ENCODE results near the gene GGCX. TPM values are rescaled to one million over a fixed set of nuclear protein-coding genes. Genes with fewer than 3 reads are reported as not detected.

Gene GGCX
- total and polyA plus RNA-seq, 2 donors, result 26.4 to 42.3 TPM

DNA sequence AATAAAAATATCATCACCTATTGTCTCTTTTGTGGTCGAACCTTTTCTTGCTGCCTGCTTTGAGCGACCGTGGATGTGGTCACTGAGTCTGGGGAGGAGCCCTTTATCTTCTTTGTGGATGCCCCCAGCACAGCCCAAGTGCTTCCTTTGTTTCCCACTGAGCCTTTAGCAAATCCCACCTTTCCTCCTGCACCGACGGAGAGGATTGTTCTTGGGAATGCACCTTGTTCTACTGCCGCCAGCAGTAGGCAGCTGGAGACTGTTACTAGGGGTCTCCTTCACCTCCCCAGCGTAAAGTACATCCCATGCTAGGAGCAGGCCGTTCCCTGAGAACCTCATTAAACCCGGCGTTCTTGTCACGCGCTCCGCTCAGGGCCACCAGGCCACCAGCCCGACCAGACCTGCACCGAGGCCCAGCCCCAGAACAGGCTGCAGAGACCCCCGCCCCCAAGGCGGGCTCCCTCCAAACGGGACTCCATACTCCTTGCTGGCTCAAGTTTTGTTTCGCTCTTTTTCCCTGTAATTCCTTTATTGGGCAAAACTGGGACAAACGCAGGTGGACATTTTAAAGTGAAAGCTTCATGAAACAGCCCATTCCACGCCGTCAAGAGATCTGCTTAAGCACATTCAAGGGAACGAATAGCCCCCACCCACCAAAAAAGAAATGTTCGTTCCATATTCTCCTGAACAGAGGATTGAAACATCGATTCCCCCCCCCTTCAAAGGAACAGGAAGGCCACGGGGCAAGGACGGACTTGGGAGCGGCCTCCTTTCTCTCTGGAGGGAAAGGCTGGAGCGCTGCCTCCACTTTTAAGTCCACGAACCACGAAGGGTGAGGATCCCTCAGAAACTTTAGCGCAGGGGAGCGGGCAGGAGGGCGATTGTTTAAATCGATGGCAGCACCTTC, 23.4 kb downstream of the GGCX start:
- Histone ChIP-seq H3K27ac (ENCODE audit: low read depth) (peak overlapping the region; percentile 96), H3K36me3 (ENCODE audit: insufficient read depth) (no peaks in the 10 kb centered on the region), H3K4me1 (ENCODE audit: insufficient read depth) (no peaks in the 10 kb centered on the region), H3K4me3 (ENCODE audit: low read depth, low read length) (peak overlapping the region; percentile 70)
- DNase-seq (ENCODE audit: extremely low spot score), result peak; percentile 52
- 2% methylated on average over 35 of the region's 35 CpGs for WGBS

DNA sequence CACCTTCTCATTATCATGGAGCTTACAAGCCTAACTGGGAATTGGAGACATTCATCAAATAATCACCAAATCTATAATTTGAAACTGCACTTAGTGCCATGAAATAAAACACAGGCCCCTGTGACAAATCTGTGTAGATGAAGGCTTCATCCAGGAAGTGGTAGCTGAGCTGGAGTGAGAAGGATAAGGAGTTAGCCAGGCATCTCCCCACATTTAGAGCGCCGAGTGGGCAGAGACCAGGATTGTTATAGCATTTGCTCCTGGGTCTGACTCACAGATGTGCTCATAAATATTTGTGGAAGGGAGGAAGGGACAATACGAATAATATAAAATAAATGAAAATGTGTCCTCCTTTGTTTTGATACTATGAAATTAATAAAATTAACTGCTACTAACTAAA, 24.8 kb downstream of the GGCX start:
- no peaks in the 10 kb centered on the region for H3K36me3 ChIP-seq (ENCODE audit: insufficient read depth)
- no peaks in the 10 kb centered on the region for H3K4me1 ChIP-seq (ENCODE audit: insufficient read depth)
- WGBS, result 53% methylated on average over 3 of the region's 3 CpGs
- DNase-seq (ENCODE audit: extremely low spot score), result no peak
- H3K4me3 ChIP-seq (ENCODE audit: low read depth, low read length), result no peak overlapping the region
- no peak overlapping the region for H3K27ac ChIP-seq (ENCODE audit: low read depth)

DNA sequence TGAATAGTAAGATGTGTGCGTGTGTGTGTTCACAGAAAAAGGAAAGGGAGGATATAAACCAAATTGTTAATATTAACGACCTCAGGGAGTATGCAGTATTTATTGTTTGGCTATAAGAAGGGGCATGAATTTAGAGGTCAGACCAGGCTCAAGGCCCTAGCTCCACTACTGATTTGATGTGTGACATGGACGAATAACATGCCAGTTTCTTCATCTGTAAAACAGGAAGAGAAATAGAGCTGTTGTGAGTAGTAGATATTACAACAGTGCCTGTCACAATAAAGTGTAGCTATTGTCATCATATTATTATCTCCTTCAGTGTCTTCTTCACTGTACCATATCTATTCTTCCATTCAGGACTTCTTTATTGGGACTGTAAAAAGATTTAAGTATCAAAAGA, 26.4 kb downstream of the GGCX start:
- DNase-seq (ENCODE audit: extremely low spot score), result no peak
- Histone ChIP-seq H3K4me1 (ENCODE audit: insufficient read depth) (no peaks in the 10 kb centered on the region), H3K36me3 (ENCODE audit: insufficient read depth) (no peaks in the 10 kb centered on the region), H3K4me3 (ENCODE audit: low read depth, low read length) (no peak overlapping the region), H3K27ac (ENCODE audit: low read depth) (no peak overlapping the region)
- 79% methylated on average over 3 of the region's 3 CpGs for WGBS

DNA sequence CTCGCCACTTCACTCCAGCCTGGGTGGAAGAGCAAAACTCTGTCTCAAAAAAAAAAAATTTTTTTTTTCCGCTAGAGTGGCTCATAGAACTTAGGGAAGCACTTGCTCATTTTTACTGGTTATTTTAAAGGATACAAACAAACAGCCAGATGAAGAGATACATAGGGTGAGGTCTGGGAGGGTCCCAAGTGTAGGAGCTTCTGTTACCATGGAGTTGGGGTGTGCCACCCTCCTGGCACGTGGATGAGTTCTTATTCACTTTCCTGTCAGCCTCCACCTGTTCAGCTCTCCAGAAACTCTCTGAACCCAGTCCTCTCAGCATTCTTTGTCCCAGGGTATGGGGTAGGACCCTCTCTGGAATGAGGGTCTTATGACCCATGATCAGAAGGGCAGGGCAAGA, 27.2 kb downstream of the GGCX start:
- no peak overlapping the region for H3K27ac ChIP-seq (ENCODE audit: low read depth)
- 79% methylated on average over 3 of the region's 3 CpGs for WGBS
- no peak overlapping the region for H3K4me3 ChIP-seq (ENCODE audit: low read depth, low read length)
- H3K36me3 ChIP-seq (ENCODE audit: insufficient read depth), result no peaks in the 10 kb centered on the region
- no peaks in the 10 kb centered on the region for H3K4me1 ChIP-seq (ENCODE audit: insufficient read depth)
- no peak for DNase-seq (ENCODE audit: extremely low spot score)

DNA sequence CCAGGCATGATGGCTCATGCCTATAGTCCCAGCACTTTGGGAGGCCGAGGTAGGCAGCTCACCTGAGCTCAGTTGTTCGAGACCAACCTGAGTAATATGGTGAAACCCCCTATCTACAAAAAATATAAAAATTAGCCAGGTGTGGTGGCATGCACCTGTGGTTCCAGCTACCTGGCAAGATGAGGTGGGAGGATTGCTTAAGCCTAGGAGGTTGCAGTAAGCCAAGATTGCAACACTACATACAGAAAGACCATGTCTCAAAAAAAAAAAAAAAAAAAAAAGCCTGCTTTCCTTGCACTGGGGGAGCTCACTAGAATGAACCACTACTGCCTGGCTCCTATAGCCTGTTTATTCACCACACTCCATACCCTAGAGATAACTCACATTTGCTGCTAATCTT, 29.7 kb downstream of the GGCX start:
- Histone ChIP-seq H3K4me1 (ENCODE audit: insufficient read depth) (no peaks in the 10 kb centered on the region), H3K36me3 (ENCODE audit: insufficient read depth) (no peaks in the 10 kb centered on the region), H3K27ac (ENCODE audit: low read depth) (no peak overlapping the region), H3K4me3 (ENCODE audit: low read depth, low read length) (no peak overlapping the region)
- no peak for DNase-seq (ENCODE audit: extremely low spot score)
- 73% methylated on average over 2 of the region's 2 CpGs for WGBS

DNA sequence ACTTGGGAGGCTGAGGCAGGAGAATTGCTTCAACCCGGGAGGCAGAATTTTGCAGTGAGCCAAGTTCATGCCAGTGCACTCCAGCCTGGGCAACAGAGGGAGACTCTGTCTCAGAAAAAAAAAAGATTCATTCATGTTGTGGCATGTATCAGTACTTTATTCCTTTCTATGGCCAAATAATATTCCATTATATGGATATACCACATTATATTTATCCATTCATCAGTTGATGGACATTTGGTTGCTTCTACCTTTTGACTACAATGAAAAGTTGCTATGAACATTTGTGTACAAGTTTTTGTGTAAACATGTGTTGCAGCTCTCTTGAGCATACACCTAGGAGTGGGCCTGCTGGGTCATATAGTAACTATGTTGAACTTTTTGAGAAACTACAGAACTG, 31.5 kb downstream of the GGCX start:
- Histone ChIP-seq H3K4me1 (ENCODE audit: insufficient read depth) (peaks cover 2% of the 10 kb centered on the region), H3K27ac (ENCODE audit: low read depth) (no peak overlapping the region), H3K36me3 (ENCODE audit: insufficient read depth) (no peaks in the 10 kb centered on the region), H3K4me3 (ENCODE audit: low read depth, low read length) (no peak overlapping the region)
- WGBS, result 100% methylated on average over 1 of the region's 1 CpG
- no peak for DNase-seq (ENCODE audit: extremely low spot score)

DNA sequence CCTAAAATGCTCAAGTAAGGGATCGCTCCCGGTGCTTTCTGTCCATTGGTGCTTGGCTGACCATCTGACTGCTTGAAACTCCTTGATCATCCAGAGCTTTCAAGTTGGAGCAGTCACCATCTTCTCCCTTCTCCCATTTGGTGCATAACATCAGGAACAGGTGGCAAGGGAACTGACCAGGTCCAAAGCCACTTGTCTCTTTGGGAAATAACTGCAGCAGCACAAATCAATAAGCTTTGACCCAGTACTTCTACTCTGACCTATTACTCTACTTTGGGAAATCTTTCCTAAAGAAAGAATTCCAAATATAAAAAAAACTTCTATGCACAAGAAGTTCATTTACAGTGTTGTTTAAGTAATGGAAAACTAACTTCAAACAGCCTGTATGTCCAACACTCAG, 32.9 kb downstream of the GGCX start:
- Histone ChIP-seq H3K4me1 (ENCODE audit: insufficient read depth) (peaks cover 2% of the 10 kb centered on the region), H3K4me3 (ENCODE audit: low read depth, low read length) (no peak overlapping the region), H3K36me3 (ENCODE audit: insufficient read depth) (no peaks in the 10 kb centered on the region), H3K27ac (ENCODE audit: low read depth) (no peak overlapping the region)
- over 99% methylated on average over 2 of the region's 2 CpGs for WGBS
- no peak for DNase-seq (ENCODE audit: extremely low spot score)

DNA sequence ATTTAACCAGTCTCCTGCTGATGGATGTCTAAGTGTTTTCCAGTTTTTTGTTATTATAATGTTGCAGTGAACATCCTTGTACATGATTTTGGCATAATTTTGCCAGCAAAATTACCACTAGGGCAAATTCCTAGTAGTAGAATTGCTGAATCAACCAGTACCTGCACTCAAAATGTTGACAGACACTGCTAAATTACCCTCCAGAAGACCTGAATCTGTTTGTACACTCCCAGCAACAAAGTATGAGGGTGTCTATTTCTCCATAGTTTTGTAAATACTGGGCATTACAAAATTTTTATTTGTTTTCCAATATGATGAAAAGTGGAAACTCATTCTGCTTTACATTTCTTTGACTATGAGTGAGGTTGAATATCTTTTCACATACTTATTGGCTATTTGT, 33.5 kb downstream of the GGCX start:
- no peak overlapping the region for H3K4me3 ChIP-seq (ENCODE audit: low read depth, low read length)
- H3K36me3 ChIP-seq (ENCODE audit: insufficient read depth), result no peaks in the 10 kb centered on the region
- peaks cover 2% of the 10 kb centered on the region for H3K4me1 ChIP-seq (ENCODE audit: insufficient read depth)
- H3K27ac ChIP-seq (ENCODE audit: low read depth), result no peak overlapping the region
- no peak for DNase-seq (ENCODE audit: extremely low spot score)

DNA sequence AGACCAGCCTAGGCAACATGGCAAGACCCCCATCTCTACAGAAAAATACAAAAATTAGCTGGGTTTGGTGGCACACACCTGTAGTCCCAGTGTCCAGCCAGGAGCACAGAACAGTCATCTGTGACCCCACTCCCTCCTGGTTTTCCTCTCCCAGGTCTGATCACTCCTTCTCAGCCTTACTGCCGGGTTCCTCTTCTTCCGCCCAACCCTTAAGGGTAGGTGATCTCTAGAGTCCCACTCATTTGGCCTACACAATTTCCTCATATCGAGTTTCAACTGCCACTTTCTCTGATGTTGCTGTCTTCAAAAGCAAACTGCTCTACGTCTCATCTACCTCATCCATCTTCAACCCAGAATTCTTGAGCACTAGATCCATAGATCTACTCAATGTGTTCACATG, 35.7 kb downstream of the GGCX start:
- H3K4me1 ChIP-seq (ENCODE audit: insufficient read depth), result peaks cover 2% of the 10 kb centered on the region
- no peak overlapping the region for H3K27ac ChIP-seq (ENCODE audit: low read depth)
- WGBS, result 86% methylated on average over 4 of the region's 4 CpGs
- no peak for DNase-seq (ENCODE audit: extremely low spot score)
- no peaks in the 10 kb centered on the region for H3K36me3 ChIP-seq (ENCODE audit: insufficient read depth)
- no peak overlapping the region for H3K4me3 ChIP-seq (ENCODE audit: low read depth, low read length)

DNA sequence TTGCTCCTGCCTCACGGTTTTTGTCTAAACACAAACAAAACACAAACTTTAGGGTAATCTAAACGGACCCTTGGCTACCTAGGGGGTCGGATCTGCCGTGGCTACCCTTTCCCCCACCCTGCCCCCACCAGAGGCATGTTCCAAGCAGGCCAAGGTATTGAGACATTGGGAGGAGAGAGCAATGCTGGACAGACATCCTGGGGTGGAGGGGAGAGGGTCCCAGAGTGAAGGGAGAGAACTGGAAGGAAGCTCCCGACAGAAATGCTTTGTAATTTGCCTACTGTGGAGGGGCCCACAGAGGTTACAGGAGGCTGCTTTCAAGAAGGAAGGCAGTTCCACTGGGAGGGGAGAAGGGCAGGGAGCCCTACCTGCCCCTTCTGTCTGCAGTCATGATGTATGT, 36.3 kb downstream of the GGCX start:
- Histone ChIP-seq H3K36me3 (ENCODE audit: insufficient read depth) (no peaks in the 10 kb centered on the region), H3K4me1 (ENCODE audit: insufficient read depth) (peaks cover 2% of the 10 kb centered on the region), H3K27ac (ENCODE audit: low read depth) (no peak overlapping the region), H3K4me3 (ENCODE audit: low read depth, low read length) (no peak overlapping the region)
- DNase-seq (ENCODE audit: extremely low spot score), result no peak
- WGBS, result 37% methylated on average over 5 of the region's 5 CpGs

DNA sequence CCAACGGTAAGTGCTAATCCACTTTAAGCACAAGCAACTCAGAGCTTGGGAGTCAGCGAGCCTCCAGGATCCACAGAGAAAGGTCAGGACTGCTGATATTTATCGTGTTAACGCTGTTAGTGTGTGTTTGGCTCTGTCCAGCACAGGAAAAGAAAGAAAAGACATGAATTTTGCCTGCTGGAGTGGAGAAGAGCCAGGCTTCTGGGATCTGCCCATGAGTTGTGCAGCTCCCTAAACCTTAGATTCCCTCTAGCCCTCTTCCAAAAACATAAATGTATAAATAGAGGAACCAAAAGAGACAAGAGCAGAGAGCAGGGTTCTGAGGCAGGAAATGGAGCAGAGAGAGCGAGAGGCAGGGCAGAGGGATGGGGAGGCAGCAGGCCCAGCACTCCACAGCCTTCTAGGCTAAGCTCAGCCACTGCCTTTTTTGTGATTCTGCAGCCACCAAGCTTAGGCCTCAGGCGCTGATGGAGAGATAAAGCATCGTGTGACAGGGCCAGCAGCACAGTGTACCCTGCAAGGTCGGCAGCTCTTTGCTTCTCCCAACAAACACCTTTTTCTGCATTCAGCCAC, 36.9 kb downstream of the GGCX start:
- Histone ChIP-seq H3K27ac (ENCODE audit: low read depth) (peak overlapping the region; percentile 76), H3K4me3 (ENCODE audit: low read depth, low read length) (no peak overlapping the region), H3K36me3 (ENCODE audit: insufficient read depth) (no peaks in the 10 kb centered on the region), H3K4me1 (ENCODE audit: insufficient read depth) (peaks cover 2% of the 10 kb centered on the region)
- DNase-seq (ENCODE audit: extremely low spot score), result no peak
- WGBS, result 11% methylated on average over 8 of the region's 8 CpGs

DNA sequence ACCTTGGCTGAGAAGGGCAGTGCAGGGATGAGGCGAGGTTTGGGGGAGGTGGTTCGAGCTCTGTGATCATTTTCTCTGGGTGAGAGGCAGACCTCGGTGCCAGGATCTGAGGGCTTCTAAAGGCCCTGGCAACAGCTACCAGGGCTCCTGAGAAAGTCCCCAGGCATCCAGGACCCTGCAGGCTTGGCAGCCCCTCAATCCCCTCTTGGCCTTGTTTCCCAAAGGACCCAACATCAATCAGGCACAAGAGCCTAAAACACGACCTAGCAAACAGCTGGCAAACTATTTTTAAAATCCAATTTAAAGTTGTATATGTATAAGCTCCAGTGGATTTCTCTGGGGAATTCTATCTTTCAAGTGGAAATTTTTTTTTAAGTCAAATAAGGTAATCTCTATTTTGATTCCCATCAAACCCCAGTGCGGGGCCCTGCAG, 37.4 kb downstream of the GGCX start:
- WGBS, result 28% methylated on average over 5 of the region's 5 CpGs
- H3K4me3 ChIP-seq (ENCODE audit: low read depth, low read length), result no peak overlapping the region
- H3K36me3 ChIP-seq (ENCODE audit: insufficient read depth), result no peaks in the 10 kb centered on the region
- DNase-seq (ENCODE audit: extremely low spot score), result no peak
- peaks cover 2% of the 10 kb centered on the region for H3K4me1 ChIP-seq (ENCODE audit: insufficient read depth)
- no peak overlapping the region for H3K27ac ChIP-seq (ENCODE audit: low read depth)

DNA sequence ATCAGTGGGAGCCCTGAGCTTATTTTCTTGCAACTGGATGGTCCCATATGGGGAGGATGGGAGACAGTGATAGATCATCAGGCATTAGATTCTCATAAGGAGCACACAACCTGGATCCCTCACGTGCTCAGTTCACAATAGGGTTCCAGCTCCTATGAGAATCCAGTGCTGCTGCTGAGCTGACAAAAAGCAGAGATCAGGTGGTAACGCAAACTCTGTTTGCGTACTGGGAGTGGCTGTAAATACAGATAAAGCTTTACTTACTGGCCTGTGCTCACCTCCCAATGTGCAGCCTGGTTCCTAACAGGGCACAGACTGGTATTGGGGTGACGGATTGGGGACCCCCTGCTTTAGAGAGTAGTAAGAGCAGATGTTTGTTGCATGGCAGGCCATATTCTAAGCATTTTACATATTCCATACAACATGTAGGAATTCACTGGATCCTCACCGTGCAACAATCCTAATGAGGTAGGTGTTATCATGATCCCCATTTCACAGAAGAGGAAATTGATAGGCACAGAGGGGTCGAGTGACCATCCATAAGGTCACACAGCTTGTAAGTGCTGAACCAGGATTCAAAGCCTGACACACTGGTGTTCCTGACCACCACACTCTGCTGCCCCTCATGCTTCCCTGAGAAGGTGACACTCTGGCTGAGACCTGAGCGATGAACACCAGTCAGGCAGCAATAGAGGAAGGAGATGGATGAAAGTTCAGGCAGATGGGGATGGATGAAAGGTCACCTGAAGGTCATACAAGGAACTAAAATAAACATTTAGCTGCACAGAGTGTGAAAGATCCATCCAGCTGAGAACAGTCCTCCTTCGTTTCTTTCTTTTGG, 38.0 kb downstream of the GGCX start:
- 68% methylated on average over 8 of the region's 8 CpGs for WGBS

More for the DNA sequence above, 38.0 kb downstream of the GGCX start:
- H3K4me3 ChIP-seq (ENCODE audit: low read depth, low read length), result no peak overlapping the region
- no peak for DNase-seq (ENCODE audit: extremely low spot score)
- no peak overlapping the region for H3K27ac ChIP-seq (ENCODE audit: low read depth)
- peaks cover 2% of the 10 kb centered on the region for H3K4me1 ChIP-seq (ENCODE audit: insufficient read depth)
- no peaks in the 10 kb centered on the region for H3K36me3 ChIP-seq (ENCODE audit: insufficient read depth)
